Loucy (cell line): ENCODE data around the gene HSPA13.
A peak's percentile ranks its signal among the peaks of the same experiment; 100 is the strongest.

Experiments used
- H2AFZ ChIP-seq: fragments of 200-600 bp; sonication (generic); 2 replicates; pipeline ENCODE4 v1.6.0; 2016; ENCODE audit warnings: antibody characterized with exemption, mild to moderate bottlenecking, low read length, moderate library complexity
- H3F3A ChIP-seq: fragments of 200-600 bp; 2 replicates; pipeline ENCODE4 v1.6.0; 2016; ENCODE audit warnings: antibody characterized with exemption, low read depth, mild to moderate bottlenecking
- H3K27me3 ChIP-seq: fragments of 200-600 bp; sonication (generic); 2 replicates; pipeline ENCODE4 v1.6.1; 2014; ENCODE audit warnings: low read length, mild to moderate bottlenecking; ENCODE audit not compliant: insufficient read depth, poor library complexity, severe bottlenecking
- H3K36me3 ChIP-seq: fragments of 200-600 bp; sonication (generic); 2 replicates; pipeline ENCODE4 v1.6.1; 2016; ENCODE audit warnings: low read length; ENCODE audit not compliant: insufficient read depth
- H3K4me1 ChIP-seq: fragments of 200-600 bp; sonication (generic); 2 replicates; pipeline ENCODE4 v1.5.1; 2014; ENCODE audit warnings: low read length, mild to moderate bottlenecking; ENCODE audit not compliant: insufficient read depth, poor library complexity, severe bottlenecking
- H3K4me2 ChIP-seq: fragments of 200-600 bp; sonication (generic); 2 replicates; pipeline ENCODE4 v1.6.0; 2014; ENCODE audit warnings: antibody characterized with exemption, low read length, low read depth, mild to moderate bottlenecking; ENCODE audit not compliant: poor library complexity, severe bottlenecking
- H3K4me3 ChIP-seq: fragments of 200-600 bp; sonication (generic); 2 replicates; pipeline ENCODE4 v1.5.1; 2014; ENCODE audit warnings: low read length, mild to moderate bottlenecking, mixed read lengths; ENCODE audit not compliant: poor library complexity, severe bottlenecking
- H3K79me2 ChIP-seq: fragments of 200-600 bp; sonication (generic); 2 replicates; pipeline ENCODE4 v1.6.1; 2014; ENCODE audit warnings: low read length; ENCODE audit not compliant: insufficient read depth
- H3K9ac ChIP-seq: fragments of 200-600 bp; sonication (generic); 2 replicates; pipeline ENCODE4 v1.6.0; 2014; ENCODE audit warnings: mild to moderate bottlenecking, low read depth, low read length, moderate library complexity; ENCODE audit not compliant: poor library complexity, severe bottlenecking
- H3K9me2 ChIP-seq: fragments of 200-600 bp; sonication (generic); replicated peaks from 2 replicates; pipeline ENCODE4 v1.6.1; 2016; ENCODE audit warnings: low read depth, low read length, mixed read lengths
- H3K9me3 ChIP-seq: fragments of 200-600 bp; sonication (generic); 2 replicates; pipeline ENCODE4 v1.6.1; 2014; ENCODE audit warnings: mild to moderate bottlenecking, antibody characterized with exemption, low read length, low read depth; ENCODE audit not compliant: insufficient read depth
- H4K20me1 ChIP-seq: fragments of 200-600 bp; sonication (generic); 2 replicates; pipeline ENCODE4 v1.6.0; 2014; ENCODE audit warnings: antibody characterized with exemption, low read length, mild to moderate bottlenecking; ENCODE audit not compliant: insufficient read depth, poor library complexity, severe bottlenecking
- EZH2phosphoT487 ChIP-seq: fragments of 200-600 bp; IDR thresholded peaks from 2 replicates; pipeline ENCODE4 v1.6.1; 2018; ENCODE audit warnings: antibody characterized with exemption, mild to moderate bottlenecking, moderate library complexity, borderline replicate concordance
- TF ChIP-seq, protein P1 (sequence below): fragments of 200-600 bp; sonication (generic); conservative IDR thresholded peaks from 2 replicates; pipeline ENCODE4 v1.5.1; 2014; ENCODE audit warnings: mild to moderate bottlenecking, antibody characterized with exemption, low read length

HSPA13 gene

DNA sequence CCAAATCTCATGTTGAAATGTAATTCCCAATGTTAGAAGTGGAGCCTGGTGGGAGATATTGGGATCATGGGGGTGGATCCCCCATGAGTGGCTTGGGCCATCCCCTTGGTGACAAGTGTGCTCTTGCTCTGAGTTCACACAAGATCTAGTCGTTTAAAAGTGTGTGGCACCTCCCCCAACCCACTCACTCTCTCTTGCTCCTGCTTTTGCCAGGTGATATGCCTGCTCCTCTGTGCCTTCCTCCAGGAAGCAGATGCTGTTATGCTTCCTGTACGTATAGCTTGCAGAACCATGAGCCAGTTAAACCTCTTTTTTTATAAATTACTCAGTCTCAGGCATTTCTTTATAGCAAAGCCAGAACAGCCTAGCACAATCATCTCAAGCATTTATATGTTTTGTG is 23.0 kb upstream of the HSPA13 start:
- Histone ChIP-seq H3K9me3 (0 out of 2 replicates have a peak, but pooled peaks cover 8% of the 10 kb centered on the region), H3K4me3 (no peak overlapping the region), H3K4me2 (peak overlapping the region; percentile 47), H3K4me1 (peaks cover 21% of the 10 kb centered on the region), H3F3A (no peaks in the 10 kb centered on the region; the same call in 1 of the 2 replicates), H4K20me1 (no peaks in the 10 kb centered on the region), H3K9ac (peak overlapping the region; percentile 3), H3K79me2 (no peaks in the 10 kb centered on the region), H3K27me3 (no peaks in the 10 kb centered on the region), H3K9me2 (no peaks in the 10 kb centered on the region), H2AFZ (peak overlapping the region; percentile 54), H3K36me3 (no peaks in the 10 kb centered on the region)
- TF ChIP-seq EZH2phosphoT487: no peak
- TF ChIP-seq, protein P1, sequence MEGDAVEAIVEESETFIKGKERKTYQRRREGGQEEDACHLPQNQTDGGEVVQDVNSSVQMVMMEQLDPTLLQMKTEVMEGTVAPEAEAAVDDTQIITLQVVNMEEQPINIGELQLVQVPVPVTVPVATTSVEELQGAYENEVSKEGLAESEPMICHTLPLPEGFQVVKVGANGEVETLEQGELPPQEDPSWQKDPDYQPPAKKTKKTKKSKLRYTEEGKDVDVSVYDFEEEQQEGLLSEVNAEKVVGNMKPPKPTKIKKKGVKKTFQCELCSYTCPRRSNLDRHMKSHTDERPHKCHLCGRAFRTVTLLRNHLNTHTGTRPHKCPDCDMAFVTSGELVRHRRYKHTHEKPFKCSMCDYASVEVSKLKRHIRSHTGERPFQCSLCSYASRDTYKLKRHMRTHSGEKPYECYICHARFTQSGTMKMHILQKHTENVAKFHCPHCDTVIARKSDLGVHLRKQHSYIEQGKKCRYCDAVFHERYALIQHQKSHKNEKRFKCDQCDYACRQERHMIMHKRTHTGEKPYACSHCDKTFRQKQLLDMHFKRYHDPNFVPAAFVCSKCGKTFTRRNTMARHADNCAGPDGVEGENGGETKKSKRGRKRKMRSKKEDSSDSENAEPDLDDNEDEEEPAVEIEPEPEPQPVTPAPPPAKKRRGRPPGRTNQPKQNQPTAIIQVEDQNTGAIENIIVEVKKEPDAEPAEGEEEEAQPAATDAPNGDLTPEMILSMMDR: no peak

DNA sequence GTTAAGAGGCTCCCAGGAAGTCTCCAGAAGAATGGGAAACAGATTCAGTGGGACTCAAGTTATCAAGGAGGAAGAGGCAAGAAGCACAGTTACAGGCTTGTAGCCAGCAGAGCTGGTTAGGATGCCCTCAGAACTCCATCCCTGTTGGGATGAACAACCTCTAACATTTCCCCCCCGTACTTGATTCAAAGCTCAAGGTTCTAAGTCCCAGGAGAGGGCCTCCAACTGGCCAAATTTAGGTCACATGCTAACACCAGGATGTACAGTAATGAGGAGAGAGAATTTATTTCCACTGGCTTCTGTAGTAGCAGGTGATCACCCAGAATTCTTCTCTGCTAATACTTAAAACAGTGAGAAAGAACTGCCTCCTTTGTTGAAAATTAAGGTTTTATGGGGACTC is 22.3 kb upstream of the HSPA13 start:
- Histone ChIP-seq H3F3A (no peaks in the 10 kb centered on the region; the same call in 1 of the 2 replicates), H3K4me3 (no peak overlapping the region), H3K4me1 (peaks cover 21% of the 10 kb centered on the region), H3K27me3 (no peaks in the 10 kb centered on the region), H2AFZ (peak overlapping the region; percentile 62), H3K36me3 (no peaks in the 10 kb centered on the region), H3K79me2 (no peaks in the 10 kb centered on the region), H3K9me2 (no peaks in the 10 kb centered on the region), H4K20me1 (no peaks in the 10 kb centered on the region), H3K4me2 (no peak overlapping the region), H3K9me3 (0 out of 2 replicates have a peak, but pooled peaks cover 6% of the 10 kb centered on the region), H3K9ac (no peak overlapping the region)
- TF ChIP-seq, protein P1: no peak
- no peak for TF ChIP-seq EZH2phosphoT487

DNA sequence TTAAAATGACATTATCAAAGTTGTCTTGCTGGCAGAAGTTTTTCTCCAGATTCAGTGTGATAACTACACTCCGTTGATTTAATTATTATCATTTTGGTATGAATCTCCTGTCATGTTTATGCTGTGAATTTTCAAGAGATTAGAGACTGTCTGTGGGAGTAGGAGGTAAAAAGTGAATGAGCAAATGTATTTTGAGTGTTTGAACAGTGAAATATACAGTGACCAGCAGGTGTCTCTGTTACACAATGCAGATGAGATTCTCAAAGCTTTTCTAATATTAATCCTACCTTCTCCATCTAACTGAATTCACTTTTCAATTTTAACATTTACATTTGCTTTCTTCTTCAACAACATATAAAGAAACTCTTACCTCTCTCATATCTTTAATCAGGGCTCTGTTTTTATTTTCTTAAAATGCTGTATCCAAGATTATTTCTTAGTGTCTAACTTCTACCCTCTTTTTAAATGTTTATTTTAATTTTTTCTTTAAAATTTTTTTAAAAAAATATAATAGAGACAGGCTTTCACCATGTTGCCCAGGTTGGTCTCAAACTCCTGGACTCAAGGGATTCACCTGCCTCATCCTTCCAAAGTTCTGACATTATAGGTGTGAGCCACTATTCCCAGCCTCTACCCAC is 20.9 kb upstream of the HSPA13 start:
- H3K4me3 ChIP-seq: no peak overlapping the region
- H3K4me1 ChIP-seq: peaks cover 21% of the 10 kb centered on the region
- no peaks in the 10 kb centered on the region; the same call in 1 of the 2 replicates for H3F3A ChIP-seq
- H3K79me2 ChIP-seq: no peaks in the 10 kb centered on the region
- no peak overlapping the region for H3K9ac ChIP-seq
- no peaks in the 10 kb centered on the region for H3K27me3 ChIP-seq
- no peak overlapping the region for H3K4me2 ChIP-seq
- H2AFZ ChIP-seq: no peak overlapping the region
- TF ChIP-seq, protein P1: peak; percentile 80
- no peak for TF ChIP-seq EZH2phosphoT487
- H3K36me3 ChIP-seq: no peaks in the 10 kb centered on the region
- 0 out of 2 replicates have a peak, but pooled peaks cover 6% of the 10 kb centered on the region for H3K9me3 ChIP-seq
- no peaks in the 10 kb centered on the region for H3K9me2 ChIP-seq
- no peaks in the 10 kb centered on the region for H4K20me1 ChIP-seq
